K562 (cell line): ENCODE measurements around the gene ATAD5. TPM values are rescaled to one million over a fixed set of nuclear protein-coding genes. Genes with fewer than 3 reads are reported as not detected.

ENCODE experiments used
- CREM ChIP-seq: IDR thresholded peaks from 2 replicates; pipeline ENCODE4 v1.6.1; 2014; ENCODE audit warnings: antibody characterized with exemption, low read depth
- ETS1 ChIP-seq: conservative IDR thresholded peaks from 2 replicates; pipeline ENCODE4 v1.6.1; 2011; ENCODE audit warnings: low read depth, mild to moderate bottlenecking, low read length; ENCODE audit not compliant: control insufficient read depth
- FOXJ2 ChIP-seq: fragments of 200-800 bp; sonication (Bioruptor generic); IDR thresholded peaks from 2 replicates; pipeline ENCODE4 v1.6.1; 2016; ENCODE audit warnings: missing genetic modification characterization, missing compliant biosample characterization
- JUND ChIP-seq, 2 experiments: IDR thresholded peaks; 2 replicates in 1 of 2; 3 replicates in 1 of 2; pipeline ENCODE4 v1.6.1; 2011; ENCODE audit warnings: borderline replicate concordance in 2 of 2, low read depth in 2 of 2, low read length in 2 of 2, improper control_type of control experiment in 1 of 2, missing biosample characterization in 1 of 2, missing genetic modification characterization in 1 of 2, missing genetic modification reagents in 1 of 2
- LCOR ChIP-seq: sonication (generic); formaldehyde crosslinking; IDR thresholded peaks from 2 replicates; pipeline ENCODE4 v1.8.0; 2022; ENCODE audit warnings: mild to moderate bottlenecking, missing genetic modification reagents
- NCOA4 ChIP-seq: fragments of 450-650 bp; IDR thresholded peaks from 2 replicates; pipeline ENCODE4 v1.6.1; 2018; ENCODE audit warnings: mild to moderate bottlenecking; ENCODE audit not compliant: partially characterized antibody
- NELFE ChIP-seq: IDR thresholded peaks from 2 replicates; pipeline ENCODE4 v1.6.1; 2011; ENCODE audit warnings: mild to moderate bottlenecking; ENCODE audit not compliant: insufficient read depth, insufficient read length
- PML ChIP-seq: IDR thresholded peaks from 2 replicates; pipeline ENCODE4 v1.6.1; 2012; ENCODE audit warnings: low read length, inconsistent platforms
- POLR3G ChIP-seq: IDR thresholded peaks from 2 replicates; pipeline ENCODE4 v1.6.1; 2011; ENCODE audit not compliant: insufficient read length, insufficient replicate concordance; ENCODE audit errors: extremely low read depth
- RAD51 ChIP-seq: fragments of 450-650 bp; IDR thresholded peaks from 2 replicates; pipeline ENCODE4 v1.7.1; 2016; ENCODE audit warnings: low read depth, mild to moderate bottlenecking, borderline replicate concordance
- WHSC1 ChIP-seq: IDR thresholded peaks from one replicate; pipeline ENCODE4 v1.6.1; 2012; ENCODE audit warnings: low read length, control low read depth, inconsistent platforms
- ZNF445 ChIP-seq: fragments of 250-450 bp; sonication (Bioruptor Pico); IDR thresholded peaks from 2 replicates; pipeline ENCODE4 v1.4.0; 2020; ENCODE audit warnings: low read depth, mild to moderate bottlenecking, moderate library complexity
- ZNF449 ChIP-seq: fragments of 250-450 bp; sonication (Bioruptor Pico); IDR thresholded peaks from 2 replicates; pipeline ENCODE4 v1.8.0; 2022; ENCODE audit warnings: moderate library complexity, mild to moderate bottlenecking, inconsistent platforms
- ZNF561 ChIP-seq: fragments of 450-650 bp; formaldehyde crosslinking; conservative IDR thresholded peaks from 2 replicates; pipeline ENCODE4 v1.4.0; 2020; ENCODE audit warnings: mild to moderate bottlenecking, moderate library complexity
- ZNF609 ChIP-seq: sonication (generic); formaldehyde crosslinking; IDR thresholded peaks from 2 replicates; pipeline ENCODE4 v1.8.1; 2023; ENCODE audit warnings: missing genetic modification reagents, mild to moderate bottlenecking, borderline replicate concordance
- polyA plus RNA-seq, 8 experiments: library from polyadenylated mRNA; depleted of rRNA in 4 of 8; stranded (reverse) in 5 of 8; unstranded in 3 of 8; fragments of >200 nt; fragmentation: Nextera tagmentation in 2 of 8; fragmentation: Illumina TruSeq in 1 of 8; extraction: Ambion mirVana in 2 of 8; extraction: Trizol in 1 of 8; gene quantifications; 2 replicates each; pipeline versions ENCODE4 v1.2.1 to v1.2.3, GENCODE V29; 2011 to 2014; ENCODE audit warnings: inconsistent platforms in 1 of 8, missing spikeins in 1 of 8
- total RNA-seq, 7 experiments: library from RNA; depleted of rRNA in 6 of 7; stranded (reverse); fragments of >200 nt in 6 of 7; fragmentation: Illumina TruSeq in 2 of 7; extraction: Trizol in 2 of 7; gene quantifications; 2 replicates each; pipeline versions ENCODE4 v1.2.1 to v1.2.3, GENCODE V29; 2011 to 2021; ENCODE audit warnings: low replicate concordance in 1 of 7

ATAD5 gene
- total and polyA plus RNA-seq, 9 of the 15 experiments (the other 6 are each of a cell fraction or from before 2014, with no cell fraction given): 4.6 to 25.6 (median 19.5) TPM

- TF ChIP-seq JUND (IDR thresholded peaks at IDR 0.05; ENCODE audit: borderline replicate concordance, low read depth, low read length) (peak; percentile 56; the same call in 1 of the 2 replicates), JUND (tag; IDR thresholded peaks at IDR 0.05; ENCODE audit: borderline replicate concordance, low read depth, low read length) (no peak), ZNF445 (CRISPR knock-in tag) (no peak), FOXJ2 (no peak), RAD51 (0 out of 2 replicates have a peak, but pooled peaks have one; percentile 14), ZNF609 (no peak), POLR3G (no peak), PML (peak; percentile 66), ZNF561 (CRISPR knock-in tag) (no peak), NCOA4 (no peak), WHSC1 (no peak), LCOR (CRISPR knock-in tag) (no peak), ETS1 (0 out of 2 replicates have a peak, but pooled peaks have one; percentile 1), NELFE (no peak), CREM (peak; percentile 54), ZNF449 (CRISPR knock-in tag) (no peak)
Observed at GRCh38 chr17:30831663-30832437, at the start of gene ATAD5 (continued).
